Fibroblast of lung (primary cell): Measurements from ENCODE around the gene ARSJ.

Source experiments
- CTCF ChIP-seq, 2 donors: IDR thresholded peaks in 1 of 2; conservative IDR thresholded peaks in 1 of 2; 1 replicate in 1 of 2; 2 replicates in 1 of 2; pipeline ENCODE4 v1.5.1; 2011 to 2012; ENCODE audit warnings: low read length in 2 of 2, control low read depth in 1 of 2, inconsistent platforms in 1 of 2, low read depth in 1 of 2, mild to moderate bottlenecking in 1 of 2
- EZH2 ChIP-seq: IDR thresholded peaks from 2 replicates; pipeline ENCODE4 v1.5.1; 2012; ENCODE audit warnings: low read length, control low read depth, mild to moderate bottlenecking; ENCODE audit errors: missing control alignments

- no peak for TF ChIP-seq CTCF (conservative IDR thresholded peaks at IDR 0.05 in 1 of 2, IDR thresholded peaks at IDR 0.05 in 1 of 2; ENCODE audit: low read depth in 1 of 2, low read length in 2 of 2)
- TF ChIP-seq EZH2 = no peak
Observed at GRCh38 chr4:114015444-114015899, 36.0 kb upstream of the ARSJ start.
